GM21723 (cell line): ENCODE data around the gene CRB2.

Experiments
- ATAC-seq: cut with Tn5 transposase; IDR thresholded peaks from one replicate; pipeline ENCODE4 v1.9.1; 2021; ENCODE audit warnings: mild to moderate bottlenecking, moderate library complexity; ENCODE audit not compliant: unreplicated experiment

CRB2 gene

DNA sequence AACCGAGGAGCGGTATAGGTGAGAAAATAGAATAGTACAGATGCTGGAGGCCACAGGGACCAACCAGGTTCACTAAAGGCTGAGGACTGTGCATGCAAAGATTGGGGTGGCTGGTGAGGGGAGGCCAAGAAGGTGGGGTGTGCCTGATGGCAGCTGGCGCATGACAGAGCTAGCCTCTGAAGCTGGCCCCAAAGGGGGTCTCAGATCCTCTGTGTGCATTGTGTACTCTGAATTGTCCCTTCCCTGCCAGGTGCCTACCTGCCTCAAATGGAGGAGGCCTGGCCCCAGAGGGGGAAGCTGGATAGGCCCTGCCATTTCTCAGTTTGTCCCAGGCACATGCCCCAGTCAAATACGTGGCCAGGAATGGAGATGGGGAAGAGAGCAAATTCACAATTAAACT lies 63.1 kb downstream of the CRB2 start:
- ATAC-seq: no peak

DNA sequence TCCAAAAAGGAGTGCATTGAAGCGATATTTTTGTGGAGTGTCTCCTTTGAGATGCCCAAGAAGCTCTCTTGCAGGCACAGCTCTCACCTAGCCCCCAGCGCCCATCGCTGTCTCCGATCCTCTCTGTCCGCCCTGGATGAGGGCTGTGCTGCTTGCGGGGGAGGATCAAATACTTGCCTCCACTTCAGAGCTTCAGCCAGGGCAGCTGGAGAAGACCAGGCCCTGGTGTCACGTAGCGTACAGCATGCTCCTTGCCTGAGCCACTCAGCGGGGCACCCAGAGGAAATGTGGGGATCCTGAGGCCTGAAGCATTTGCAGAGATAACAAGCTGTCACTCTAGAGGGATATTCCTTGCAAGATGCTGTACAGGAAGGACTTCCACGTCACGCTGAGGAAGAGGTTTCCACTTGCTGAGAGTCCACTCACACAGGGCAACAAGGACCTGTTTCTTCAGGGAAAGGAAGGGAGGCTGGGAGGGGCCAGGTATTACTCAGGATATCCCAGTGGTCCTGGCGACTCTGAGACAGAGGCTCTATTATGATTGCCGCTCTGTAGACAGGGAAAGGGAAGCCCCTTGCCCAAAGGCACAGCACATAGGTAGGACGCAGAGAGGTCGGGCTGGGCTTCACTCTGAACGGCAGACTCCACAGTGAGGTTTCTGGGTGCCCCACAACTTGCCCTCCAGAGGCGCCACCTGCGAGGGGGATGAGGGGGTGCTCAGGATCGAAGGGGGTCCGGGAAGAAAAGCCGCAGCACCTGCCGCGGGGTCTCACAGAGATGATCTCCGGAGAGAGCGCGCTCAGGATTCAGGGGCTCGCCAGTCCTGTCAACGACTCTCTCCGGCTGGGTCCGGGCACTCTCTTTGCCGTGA lies 64.0 kb downstream of the CRB2 start:
- ATAC-seq: no peak

DNA sequence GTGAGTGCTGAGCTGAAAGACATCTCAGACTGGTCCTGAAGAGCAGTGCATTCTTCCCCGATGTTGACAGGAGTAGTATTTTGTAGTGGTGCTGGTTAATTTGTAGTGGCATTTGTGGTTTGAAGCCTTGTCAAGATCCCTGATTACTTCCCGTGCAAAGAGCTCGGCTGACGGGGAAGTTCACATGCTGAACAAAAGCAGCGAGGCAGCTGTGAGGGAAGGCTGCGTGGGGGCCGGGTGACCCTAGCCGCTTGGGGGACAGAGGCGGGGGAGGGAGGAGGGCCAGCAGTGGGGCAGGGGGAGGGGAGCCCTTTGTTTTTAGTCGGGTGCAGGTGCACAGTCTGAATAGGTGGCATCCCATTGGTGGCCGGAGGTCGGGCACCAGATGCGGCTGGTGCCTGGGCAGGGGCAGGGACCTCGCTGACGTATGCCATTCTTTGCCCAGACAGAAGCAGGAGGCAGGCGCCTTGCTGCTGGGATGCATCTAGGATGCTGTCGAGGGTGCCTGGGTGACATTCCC lies 64.7 kb downstream of the CRB2 start:
- no peak for ATAC-seq

DNA sequence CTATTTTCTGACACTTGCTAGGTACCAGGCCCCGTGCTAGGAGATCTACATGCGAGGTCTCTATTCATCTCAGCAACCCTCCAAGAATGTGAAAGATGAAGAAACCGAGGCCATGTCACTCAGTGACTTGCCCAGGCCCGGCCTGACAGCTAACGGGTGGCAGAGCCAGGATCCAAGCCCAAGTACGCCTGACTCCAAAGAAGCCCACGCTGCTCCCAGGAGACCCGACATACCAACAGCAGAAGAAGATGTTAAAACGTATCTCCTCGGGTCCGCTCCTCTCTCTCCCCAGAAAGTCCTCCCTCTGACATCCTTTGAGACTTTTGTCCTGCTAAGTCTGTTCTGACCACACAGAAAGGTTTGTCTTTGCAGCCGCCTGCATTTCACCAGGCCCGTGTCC lies 65.2 kb downstream of the CRB2 start:
- no peak for ATAC-seq

DNA sequence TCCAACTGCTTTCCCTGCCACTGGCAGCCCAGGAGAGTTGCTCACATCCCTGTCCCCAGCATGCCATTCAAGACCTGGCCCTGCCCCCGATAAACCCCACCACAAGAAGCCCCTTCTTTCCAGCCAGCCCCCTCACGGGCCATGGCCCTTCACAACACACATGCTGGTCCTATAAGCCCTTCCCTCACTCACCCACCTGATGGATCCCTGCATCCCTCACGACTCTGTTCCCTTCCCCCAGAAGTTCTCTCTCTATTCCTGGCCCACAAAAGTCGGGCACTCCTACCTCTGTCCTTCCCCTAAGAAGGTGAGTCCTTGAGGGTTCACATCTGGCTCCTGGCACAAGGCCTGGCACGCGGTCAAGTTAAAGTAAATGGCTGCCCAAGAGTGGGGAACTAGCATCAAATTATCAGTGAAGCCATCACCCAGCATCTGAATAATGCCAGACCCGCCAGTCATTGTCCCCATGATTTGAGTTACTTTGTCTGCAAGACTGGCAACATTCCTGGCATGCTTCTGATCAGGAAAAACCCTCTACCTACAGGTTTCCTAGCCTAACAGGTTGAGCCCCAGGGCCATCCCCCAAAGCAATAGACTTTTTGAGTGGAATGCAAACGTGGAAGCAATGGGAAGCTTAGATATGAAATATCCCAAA lies 65.9 kb downstream of the CRB2 start:
- ATAC-seq: no peak

DNA sequence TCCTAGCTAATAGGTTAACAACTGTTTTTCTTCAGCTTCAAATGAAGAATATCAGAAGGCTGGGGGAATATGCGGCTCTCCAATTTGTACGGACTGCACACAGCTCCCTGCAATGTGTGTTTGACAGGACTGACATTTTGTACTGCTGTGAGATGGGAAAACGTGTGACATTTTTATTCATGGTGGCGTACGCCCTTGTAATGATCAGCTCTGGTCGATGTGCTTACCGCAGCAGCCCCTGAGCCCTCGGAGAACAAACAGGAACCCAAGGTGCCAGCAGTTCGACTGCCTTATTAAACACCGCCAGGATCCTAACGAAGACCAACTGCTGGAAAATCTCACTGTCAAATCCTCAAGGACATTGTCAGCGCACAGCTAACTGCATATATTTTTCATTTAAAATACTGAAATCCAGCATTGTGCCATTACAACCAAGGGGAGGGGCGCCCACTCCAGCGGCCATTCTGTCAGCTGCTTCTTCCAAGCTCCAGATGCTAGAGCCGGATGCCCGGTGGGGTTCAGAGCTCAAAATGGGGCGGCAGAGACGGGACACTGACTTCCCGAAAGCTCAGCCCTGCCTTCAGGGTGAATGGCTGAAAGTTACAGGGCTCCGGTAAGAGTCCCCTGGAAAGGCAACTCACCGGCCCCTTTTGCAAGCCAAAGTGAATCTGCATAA lies 66.8 kb downstream of the CRB2 start:
- ATAC-seq: no peak

DNA sequence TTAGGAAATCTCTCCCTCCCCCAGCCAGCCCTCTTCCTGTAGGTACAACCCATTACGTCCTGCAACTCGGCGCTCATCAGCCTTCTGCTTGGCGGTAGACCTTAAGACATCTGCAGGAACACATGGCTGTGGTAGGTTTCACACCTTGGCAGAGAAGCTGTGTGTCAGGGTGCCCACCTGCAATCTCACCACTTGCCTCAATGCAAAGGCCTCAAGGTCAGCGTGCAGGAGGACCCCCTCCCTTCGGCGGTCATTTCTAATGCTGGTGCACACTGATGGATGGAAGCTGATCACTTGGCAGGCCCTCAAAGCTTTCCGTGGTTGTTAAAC lies 67.3 kb downstream of the CRB2 start:
- no peak for ATAC-seq

DNA sequence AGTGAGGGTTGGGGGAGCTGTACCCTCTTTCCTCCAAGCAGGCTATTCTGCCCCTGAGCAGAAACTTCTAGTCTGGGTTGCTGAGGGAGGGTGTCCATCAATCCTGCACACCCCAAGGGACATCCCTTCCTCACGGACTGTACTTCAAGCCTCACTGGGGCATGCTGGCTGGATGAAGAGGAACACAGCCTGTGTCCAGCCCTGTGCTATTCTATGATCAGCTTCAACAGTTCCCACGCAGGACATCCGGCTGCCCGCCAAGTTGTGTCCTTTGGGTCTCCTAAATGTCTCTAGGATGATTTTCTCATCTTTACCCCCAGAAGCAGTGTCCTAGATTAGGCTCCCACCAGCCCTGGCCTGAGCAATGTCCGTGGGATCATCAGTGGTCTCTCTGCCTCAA lies 68.1 kb downstream of the CRB2 start:
- no peak for ATAC-seq

DNA sequence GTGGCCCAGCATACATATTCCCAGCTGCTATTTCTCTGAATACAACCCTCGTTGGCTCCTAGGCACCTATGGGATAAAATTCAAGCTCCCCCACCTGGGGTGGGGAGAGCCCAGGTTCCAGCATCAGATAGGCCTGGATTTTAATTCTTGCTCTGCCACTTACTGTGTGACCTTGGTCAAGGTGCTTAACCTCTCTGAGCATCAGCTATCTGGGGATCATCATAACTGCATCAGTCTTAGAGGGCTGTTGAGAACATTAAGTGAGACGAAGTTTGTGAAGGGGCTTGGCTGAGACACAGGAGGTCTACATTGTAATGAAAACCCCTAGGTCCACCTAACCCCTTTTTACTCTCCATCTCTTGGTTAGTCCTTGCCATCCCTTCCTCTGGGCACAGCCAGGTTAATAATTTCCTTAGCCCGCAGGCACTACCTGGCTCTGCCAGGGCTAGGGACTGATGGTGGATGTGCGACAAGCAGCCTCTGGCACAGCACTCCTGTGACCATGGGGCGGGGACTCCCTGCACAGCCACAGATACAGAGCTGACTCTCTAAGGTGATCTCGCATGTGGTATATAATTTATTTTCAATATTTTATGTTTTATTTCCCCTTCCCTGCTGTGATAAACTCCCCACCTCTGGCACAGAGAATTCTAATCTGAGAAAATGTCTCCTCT lies 68.7 kb downstream of the CRB2 start:
- no peak for ATAC-seq

DNA sequence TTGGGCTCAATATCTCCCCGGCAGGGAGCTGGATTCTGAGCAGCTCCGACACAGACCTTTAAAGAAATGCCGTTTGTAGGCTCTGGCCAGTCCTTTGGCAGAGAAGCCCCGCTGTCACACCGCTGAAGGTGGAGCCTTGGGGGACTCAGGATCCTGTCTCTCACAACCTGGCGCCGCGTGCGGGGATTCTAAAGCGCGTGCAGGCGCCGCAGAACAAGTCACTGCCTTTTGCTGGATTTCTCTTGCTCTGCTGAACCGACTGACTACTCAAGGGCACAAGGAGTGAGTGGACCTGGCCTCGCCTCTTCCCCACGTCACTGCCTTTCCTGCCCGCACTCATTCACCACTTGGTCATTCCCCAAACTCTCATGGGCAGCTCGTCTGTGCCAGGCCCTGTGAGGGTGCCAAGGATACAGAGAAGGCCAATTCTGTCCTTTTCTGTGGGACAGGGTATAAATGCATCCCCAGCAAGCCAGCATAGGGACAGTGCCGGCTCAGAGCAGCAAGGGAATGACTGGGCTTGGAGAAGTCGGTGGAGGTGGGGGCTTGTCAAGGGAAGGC lies 69.3 kb downstream of the CRB2 start:
- ATAC-seq: no peak

DNA sequence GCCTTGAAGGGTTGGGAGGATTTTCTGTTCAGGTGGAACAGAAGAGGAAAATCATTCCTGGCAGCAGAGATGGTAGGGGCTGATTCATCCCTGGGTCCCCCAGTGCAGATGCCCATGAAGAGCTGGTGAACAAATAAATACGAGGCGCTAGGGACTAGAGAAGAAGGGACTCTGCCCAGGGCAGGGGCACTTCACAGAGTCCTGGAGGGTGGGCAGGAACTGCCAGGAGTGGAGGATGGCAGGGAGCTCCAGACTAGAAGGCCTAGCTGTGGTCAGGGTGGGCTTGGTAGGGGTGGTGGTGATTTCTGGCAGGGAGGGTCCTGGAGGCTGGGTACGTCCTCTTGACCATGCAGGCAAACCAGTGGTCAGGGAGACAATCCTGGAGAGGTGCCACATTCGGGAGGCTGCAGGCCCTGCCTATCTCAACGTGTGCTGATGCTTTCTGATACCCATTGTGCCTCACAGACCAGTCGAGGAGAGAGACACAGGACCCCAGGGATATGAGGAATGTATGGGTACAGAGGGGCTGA lies 69.9 kb downstream of the CRB2 start:
- no peak for ATAC-seq

DNA sequence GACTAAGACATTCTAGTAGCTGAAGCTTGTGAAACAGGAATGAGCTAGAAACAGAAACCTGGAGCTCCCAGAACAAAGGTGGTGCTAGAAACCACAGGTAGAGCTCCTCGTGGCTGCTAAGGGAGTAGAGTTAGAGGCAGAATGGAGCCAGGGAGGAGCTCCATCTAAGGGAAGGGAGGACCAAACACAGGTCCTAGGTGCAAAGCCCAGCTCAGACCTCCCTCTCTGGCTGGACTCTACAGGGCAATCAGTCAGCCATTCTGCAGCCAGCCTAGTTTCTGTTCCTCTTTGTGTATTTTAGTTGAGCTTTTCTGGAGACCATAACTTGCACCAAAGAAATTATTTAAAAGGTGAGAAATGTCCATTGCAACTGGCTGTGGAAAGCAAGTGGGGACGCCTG lies 70.4 kb downstream of the CRB2 start:
- no peak for ATAC-seq
